Effector CD4-positive, alpha-beta T cell (primary cell): Measurements from ENCODE around the gene SLC38A1.
A peak's percentile ranks its signal among the peaks of the same experiment; 100 is the strongest.
"Not testable (repeated sequence)": the region's sequence is repeated elsewhere in the genome, so short reads cannot be mapped to it uniquely, and the experiment has no call there.

Source experiments
- DNase-seq: peaks from one replicate; pipeline ENCODE4 v3.0.0-alpha.2; 2020
- total RNA-seq: gene quantifications from one replicate; lab custom pipeline; 2026; lab: John Stamatoyannopoulos, UW

SLC38A1 gene
- 803 reads per million, percentile 99 among the genes with 10 or more reads in this experiment for total RNA-seq

DNA sequence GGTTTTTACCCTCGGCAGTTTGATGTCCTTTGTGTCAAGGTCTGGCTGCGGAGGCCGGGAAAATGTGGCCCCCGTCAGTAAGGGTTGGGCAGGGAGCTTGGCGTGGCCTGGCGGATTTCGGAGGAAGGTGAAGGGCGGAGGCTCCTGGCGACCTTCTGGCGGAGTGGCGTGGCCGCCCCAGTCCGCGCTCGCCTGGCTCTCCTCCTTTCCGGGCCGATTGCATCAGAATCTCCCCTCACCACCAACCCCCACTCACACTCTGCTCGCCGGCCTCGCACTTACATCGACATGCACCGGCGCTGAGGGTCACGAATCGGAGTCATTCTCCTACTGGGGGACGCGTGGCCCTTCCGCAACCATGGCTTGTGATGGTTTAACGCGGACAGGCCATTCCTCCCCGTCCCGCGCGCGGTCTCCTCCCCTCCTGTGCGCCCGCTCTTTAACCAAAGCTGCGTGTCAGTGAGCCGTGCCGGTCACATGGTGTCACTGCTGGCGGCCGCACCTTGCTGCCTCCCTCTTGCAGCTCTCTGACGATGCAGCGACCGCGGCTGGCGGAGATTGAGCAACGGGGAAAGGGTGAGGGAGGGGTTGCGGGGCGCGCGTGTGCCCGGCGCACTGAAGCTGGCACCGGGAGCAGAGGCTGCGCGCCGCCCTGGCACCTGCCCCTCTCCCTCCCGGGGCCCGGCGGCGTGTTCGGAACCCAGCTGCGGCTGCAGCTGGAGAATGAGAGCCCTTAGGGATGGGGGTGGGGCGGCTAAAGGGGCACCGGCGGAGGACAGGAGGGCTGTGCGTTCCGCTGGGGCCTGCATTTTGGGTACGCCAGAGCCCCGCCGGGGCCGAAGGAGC lies at the start of gene SLC38A1:
SLC38A1 (minus strand) TSS at position 461 of the 846 bp plus-strand sequence. CDS start 29,243 bp downstream, outside the sequence.
- peak; percentile 89 for DNase-seq

DNA sequence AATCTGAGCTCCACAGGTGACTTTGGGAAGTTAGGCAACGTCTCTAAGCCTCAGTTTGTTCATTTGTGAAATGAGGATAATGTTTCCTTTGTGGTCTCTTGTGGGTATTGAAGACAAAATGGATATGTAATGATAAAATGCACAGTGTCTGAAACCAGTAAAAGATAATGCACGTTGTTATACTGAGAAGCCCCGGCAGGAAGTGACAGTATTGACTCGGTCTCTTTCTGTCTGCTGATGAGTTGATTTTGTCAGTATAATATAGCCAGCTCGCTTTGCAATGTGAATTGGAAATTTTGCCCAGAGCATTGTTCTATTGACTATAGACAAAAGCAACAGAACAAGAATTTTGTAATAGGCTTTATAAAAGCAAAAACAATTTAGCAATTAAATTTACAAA lies 49.2 kb upstream of the SLC38A1 start:
- no peak for DNase-seq

- no peak for DNase-seq
Measured at GRCh38 chr12:46304070-46304469, 35.2 kb upstream of the SLC38A1 start.

- DNase-seq, result peak; percentile 45
Measured at GRCh38 chr12:46303039-46303666, 34.3 kb upstream of the SLC38A1 start.

DNA sequence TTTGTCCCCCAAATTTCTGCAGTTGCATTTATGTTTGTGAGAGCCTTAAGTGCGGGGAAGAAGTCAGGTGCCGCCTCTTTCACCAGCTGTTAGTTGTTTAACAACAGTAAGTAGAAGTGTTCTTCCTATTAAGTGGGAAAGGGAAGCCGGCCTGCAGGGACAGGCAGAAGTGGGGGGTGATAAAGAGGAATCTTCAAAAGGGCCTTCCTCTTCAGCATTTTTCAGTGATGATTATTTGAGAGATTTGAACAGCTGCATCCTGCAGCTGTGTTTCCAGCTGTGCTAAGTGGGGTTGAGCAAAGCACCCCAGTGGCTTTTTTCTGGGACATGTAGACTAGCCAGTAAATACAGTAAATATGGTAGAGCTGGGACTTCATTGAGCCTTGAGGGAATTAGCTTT lies 32.1 kb upstream of the SLC38A1 start:
- DNase-seq, result no peak

DNA sequence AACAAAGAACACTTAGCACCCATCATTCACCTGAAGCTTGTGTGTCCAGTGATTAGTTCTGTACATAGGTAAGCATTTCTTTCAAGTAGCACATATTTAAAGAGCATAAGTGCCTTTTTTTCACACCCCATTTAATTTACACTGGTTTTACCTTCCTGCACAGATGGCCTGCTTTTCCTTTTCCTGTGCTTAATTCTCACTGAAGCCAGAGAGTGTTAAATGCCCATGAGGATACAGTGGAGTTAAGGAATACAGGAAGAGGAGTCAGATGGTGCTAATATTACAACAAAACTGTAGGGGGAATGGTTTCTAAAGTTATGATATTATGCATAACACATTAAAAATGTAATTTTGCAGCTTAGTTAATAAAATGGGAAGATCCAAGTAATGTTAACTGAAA lies 31.0 kb upstream of the SLC38A1 start:
- no peak for DNase-seq

GRCh38 chr12:46298261-46298660 lies 29.4 kb upstream of the SLC38A1 start:
- no peak for DNase-seq

- no peak for DNase-seq
Measured at GRCh38 chr12:46296822-46297221, 28.0 kb upstream of the SLC38A1 start.

DNA sequence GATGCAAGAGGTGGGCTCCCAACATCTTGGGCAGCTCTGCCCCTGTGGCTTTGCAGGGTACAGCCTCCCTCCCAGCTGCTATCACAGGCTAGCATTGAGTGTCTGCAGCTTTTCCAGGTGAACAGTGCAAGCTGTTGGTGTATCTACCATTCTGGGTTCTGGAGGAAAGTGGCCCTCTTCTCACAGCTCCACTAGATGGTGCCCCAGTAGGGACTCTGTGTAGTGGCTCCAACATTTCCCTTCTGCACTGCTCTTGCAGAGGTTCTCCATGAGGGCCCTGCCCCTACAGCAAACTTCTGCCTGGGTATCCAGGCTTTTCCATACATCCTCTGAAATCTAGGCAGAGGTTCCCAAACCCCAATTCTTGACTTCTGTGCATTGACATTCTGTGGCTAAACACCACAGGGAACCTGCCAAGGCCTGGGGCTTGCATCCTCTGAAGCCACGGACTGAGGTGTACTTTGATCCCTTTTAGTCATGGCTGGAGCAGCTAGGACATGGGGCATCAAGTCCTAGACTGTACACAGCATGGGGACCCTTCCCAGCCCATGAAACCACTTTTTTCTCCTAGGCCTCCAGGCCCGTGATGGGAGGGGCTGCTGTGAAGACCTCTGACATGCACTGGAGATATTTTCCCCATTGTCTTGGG lies 24.0 kb upstream of the SLC38A1 start:
- no peak for DNase-seq

GRCh38 chr12:46291953-46292352 lies 23.1 kb upstream of the SLC38A1 start:
- not testable (repeated sequence) for DNase-seq

DNA sequence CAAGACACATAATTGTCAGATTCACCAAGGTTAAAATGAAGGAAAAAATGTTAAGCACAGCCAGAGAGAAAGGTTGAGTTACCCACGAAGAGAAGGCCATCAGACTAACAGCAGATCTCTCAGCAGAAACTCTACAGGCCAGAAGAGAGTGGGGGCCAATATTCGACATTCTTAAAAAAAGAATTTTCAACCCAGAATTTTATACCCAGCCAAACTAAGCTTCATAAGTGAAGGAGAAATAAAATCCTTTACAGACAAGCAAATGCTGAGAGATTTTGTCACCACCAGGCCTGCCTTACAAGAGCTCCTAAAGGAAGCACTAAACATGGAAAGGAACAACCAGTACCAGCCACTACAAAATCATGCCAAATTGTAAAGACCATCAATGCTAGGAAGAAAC lies 16.3 kb upstream of the SLC38A1 start:
- DNase-seq, result not testable (repeated sequence)

DNA sequence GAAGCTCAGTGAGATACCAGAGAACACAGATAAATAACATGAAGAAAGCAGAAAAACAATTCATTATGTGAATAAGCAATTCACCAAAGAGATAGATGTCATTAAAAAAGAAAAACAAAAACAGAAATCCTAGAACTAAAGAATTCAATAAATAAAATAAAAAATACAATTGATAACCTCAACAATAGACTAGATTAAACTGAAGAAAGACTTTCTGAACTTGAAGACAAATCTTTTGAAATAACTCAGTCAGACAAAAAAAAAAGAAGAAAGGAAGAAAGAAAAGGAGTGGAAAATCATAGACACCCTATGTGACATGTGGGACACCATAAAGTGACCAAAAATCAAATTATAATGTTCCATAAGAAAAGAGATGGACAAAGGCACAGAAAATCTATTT lies 14.0 kb upstream of the SLC38A1 start:
- no peak for DNase-seq

DNA sequence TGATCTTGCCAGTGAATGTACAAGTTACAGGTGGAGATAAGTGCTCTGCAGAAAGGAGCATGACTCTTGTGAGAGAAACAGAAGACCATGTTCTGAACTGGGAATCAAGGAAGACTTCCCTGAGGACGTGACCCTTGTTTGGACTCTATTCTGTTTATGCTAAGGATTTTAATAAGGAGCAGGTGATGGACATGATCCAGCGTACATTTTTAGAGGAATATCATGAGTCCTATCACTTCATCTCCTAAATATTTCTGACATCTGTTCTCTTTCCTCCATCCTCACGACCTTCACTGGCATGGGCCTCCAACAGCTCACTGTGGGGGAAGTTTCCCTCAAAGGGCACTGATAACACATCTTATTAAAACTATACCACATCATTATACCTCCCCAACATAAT lies 7.9 kb upstream of the SLC38A1 start:
- DNase-seq, result no peak

GRCh38 chr12:46271863-46272262 lies 3.0 kb upstream of the SLC38A1 start:
- no peak for DNase-seq

GRCh38 chr12:46269429-46270241 lies 792 bp upstream of the SLC38A1 start:
- DNase-seq, result peak; percentile 67

GRCh38 chr12:46267825-46268582 lies 839 bp downstream of the SLC38A1 start:
- DNase-seq, result peak; percentile 19

GRCh38 chr12:46267575-46267824 lies 1.3 kb downstream of the SLC38A1 start:
- no peak for DNase-seq

DNA sequence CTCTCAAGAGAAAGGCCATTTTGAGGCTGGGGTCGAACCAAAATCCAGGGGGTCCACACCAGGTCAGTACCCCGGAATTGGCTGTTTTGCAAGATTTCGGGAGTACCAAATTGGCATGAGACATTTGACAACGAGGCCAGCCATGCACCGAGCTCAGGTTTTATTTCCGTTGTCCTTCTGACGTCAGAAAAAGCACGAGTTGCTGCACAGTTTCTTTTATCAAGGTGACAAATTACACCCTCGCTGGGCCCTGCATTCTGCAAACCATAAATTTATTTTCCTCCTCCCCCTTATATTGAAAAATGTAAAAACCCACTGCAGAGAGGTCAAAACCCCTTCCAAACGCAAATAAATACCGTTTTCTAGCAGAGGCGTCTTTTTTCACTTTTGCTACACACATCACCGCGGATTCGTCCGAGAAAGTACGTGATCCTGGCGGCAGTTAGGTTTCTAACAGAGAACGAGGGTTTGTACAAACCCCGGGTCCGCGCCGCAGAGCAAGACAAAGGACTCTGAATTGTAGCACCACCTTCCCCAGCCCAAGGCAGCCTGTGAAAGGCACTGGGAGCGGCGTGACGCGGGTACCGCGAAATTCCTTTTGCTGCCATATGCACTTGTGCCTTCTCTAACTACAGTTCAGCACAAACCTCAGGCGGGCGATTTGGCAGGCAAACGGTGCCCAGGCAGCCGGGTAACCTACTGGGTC lies 1.8 kb downstream of the SLC38A1 start:
- peak; percentile 74 for DNase-seq

DNA sequence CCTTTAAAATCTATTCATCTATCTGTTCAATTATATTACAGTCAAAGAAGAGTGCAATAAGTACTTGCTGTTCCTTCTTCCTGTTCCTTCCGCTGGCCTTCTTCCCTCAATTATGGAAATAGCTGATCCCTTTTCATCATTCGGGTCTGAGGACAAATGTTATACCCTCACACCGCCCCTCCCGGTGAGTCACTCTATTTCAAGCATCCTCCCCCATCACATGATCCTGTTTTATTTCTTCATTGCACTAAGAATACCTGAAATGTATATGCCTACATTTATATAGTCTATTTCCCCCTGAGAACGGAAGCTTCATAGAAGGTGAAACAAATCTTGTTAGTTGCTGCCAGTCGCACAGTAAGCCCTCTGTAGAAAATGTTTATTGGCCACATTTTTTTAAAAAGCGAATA lies 2.5 kb downstream of the SLC38A1 start:
- DNase-seq, result peak; percentile 45

GRCh38 chr12:46265734-46266133 lies 3.1 kb downstream of the SLC38A1 start:
- DNase-seq, result no peak

DNA sequence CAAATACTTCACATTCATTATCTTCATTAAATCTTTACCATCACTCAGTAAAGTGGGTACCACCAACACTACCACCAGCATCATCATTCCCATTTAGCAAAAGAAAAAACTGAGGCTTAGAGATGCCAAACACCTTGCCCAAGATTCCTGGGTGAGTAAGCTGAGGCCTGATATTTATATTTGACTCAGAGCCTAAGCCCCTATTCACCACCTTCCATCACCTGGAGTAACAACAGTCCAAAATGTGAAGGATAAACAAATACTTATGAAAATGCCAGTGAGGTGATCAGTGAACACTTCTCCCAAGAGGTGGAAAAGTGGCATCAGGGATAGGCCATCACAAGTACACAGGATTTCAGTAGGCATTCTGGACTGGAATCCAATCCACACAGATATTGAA lies 3.7 kb downstream of the SLC38A1 start:
- DNase-seq, result no peak

GRCh38 chr12:46264057-46264456 lies 4.8 kb downstream of the SLC38A1 start:
- no peak for DNase-seq
